HEK293 (cell line): Measurements from ENCODE around the gene CNTNAP1.

Source experiments
- CTCF ChIA-PET: fragments of 350-600 bp; formaldehyde crosslinking; extraction: SDS; loops from one replicate; lab custom pipeline; 2021; ENCODE audit warnings: antibody characterized with exemption; lab: Yijun Ruan, JAX
- POLR2A ChIA-PET: fragments of 300-600 bp; formaldehyde crosslinking; extraction: SDS; loops from one replicate; lab custom pipeline; 2020; ENCODE audit warnings: antibody characterized with exemption, inconsistent platforms; lab: Yijun Ruan, JAX
- H3K27ac ChIP-seq: fragments of 200-500 bp; sonication (Bioruptor generic); 2 replicates; pipeline ENCODE4 v1.5.1; 2014; ENCODE audit warnings: low read depth, low read length, control low read depth, inconsistent platforms; ENCODE audit errors: extremely low read depth
- H3K36me3 ChIP-seq, 2 experiments: fragments of 200-500 bp in 1 of 2; sonication (Bioruptor generic) in 1 of 2; 1 replicate in 1 of 2; 2 replicates in 1 of 2; pipeline ENCODE4 v1.5.1; 2014 to 2017; ENCODE audit warnings: inconsistent platforms in 2 of 2, low read length in 2 of 2; ENCODE audit not compliant: control insufficient read depth in 2 of 2, insufficient read depth in 1 of 2
- H3K4me1 ChIP-seq: fragments of 200-500 bp; sonication (Bioruptor generic); 2 replicates; pipeline ENCODE4 v1.5.1; 2014; ENCODE audit warnings: mild to moderate bottlenecking, low read length, inconsistent platforms; ENCODE audit not compliant: control insufficient read depth, insufficient read depth
- H3K4me3 ChIP-seq: 2 replicates; pipeline ENCODE4 v1.5.1; 2011; ENCODE audit warnings: low read depth, mild to moderate bottlenecking, control low read depth, low read length, moderate library complexity
- H3K9me3 ChIP-seq: fragments of 200-500 bp; sonication (Bioruptor generic); 2 replicates; pipeline ENCODE4 v1.5.1; 2014; ENCODE audit warnings: low read depth, low read length, inconsistent platforms; ENCODE audit not compliant: control insufficient read depth, insufficient read depth
- AEBP2 ChIP-seq: fragments of 450-650 bp; formaldehyde crosslinking; IDR thresholded peaks from 2 replicates; pipeline ENCODE4 v1.5.1; 2016; ENCODE audit warnings: missing biosample characterization, missing genetic modification characterization, borderline replicate concordance
- GLIS1 ChIP-seq: fragments of 450-650 bp; formaldehyde crosslinking; IDR thresholded peaks from 2 replicates; pipeline ENCODE4 v1.5.1; 2016; ENCODE audit warnings: missing biosample characterization, missing genetic modification characterization
- OVOL3 ChIP-seq: fragments of 450-650 bp; formaldehyde crosslinking; IDR thresholded peaks from 2 replicates; pipeline ENCODE4 v1.5.1; 2016; ENCODE audit warnings: missing biosample characterization, missing genetic modification characterization
- ZBTB17 ChIP-seq: fragments of 450-650 bp; formaldehyde crosslinking; IDR thresholded peaks from 2 replicates; pipeline ENCODE4 v1.5.1; 2016; ENCODE audit warnings: missing biosample characterization, missing genetic modification characterization
- ZBTB8A ChIP-seq: fragments of 450-650 bp; formaldehyde crosslinking; IDR thresholded peaks from 2 replicates; pipeline ENCODE4 v1.5.1; 2016; ENCODE audit warnings: missing biosample characterization, missing genetic modification characterization
- ZFP3 ChIP-seq: fragments of 450-650 bp; formaldehyde crosslinking; IDR thresholded peaks from 2 replicates; pipeline ENCODE4 v1.5.1; 2016; ENCODE audit warnings: low read depth, missing biosample characterization, missing genetic modification characterization
- ZNF174 ChIP-seq: fragments of 450-650 bp; formaldehyde crosslinking; IDR thresholded peaks from 2 replicates; pipeline ENCODE4 v1.5.0; 2017; ENCODE audit warnings: missing biosample characterization, mild to moderate bottlenecking, missing genetic modification characterization
- ZNF211 ChIP-seq: fragments of 450-650 bp; formaldehyde crosslinking; IDR thresholded peaks from 2 replicates; pipeline ENCODE4 v1.5.1; 2016; ENCODE audit warnings: low read depth, missing biosample characterization, missing genetic modification characterization
- ZNF292 ChIP-seq: fragments of 450-650 bp; formaldehyde crosslinking; IDR thresholded peaks from 2 replicates; pipeline ENCODE4 v1.5.1; 2016; ENCODE audit warnings: low read depth, missing biosample characterization, missing genetic modification characterization, borderline replicate concordance
- ZNF366 ChIP-seq: fragments of 450-650 bp; formaldehyde crosslinking; conservative IDR thresholded peaks from 2 replicates; pipeline ENCODE4 v1.5.1; 2016; ENCODE audit warnings: missing biosample characterization, missing genetic modification characterization
- ZNF391 ChIP-seq: fragments of 450-650 bp; formaldehyde crosslinking; IDR thresholded peaks from 2 replicates; pipeline ENCODE4 v1.5.1; 2016; ENCODE audit warnings: low read depth, missing biosample characterization, missing genetic modification characterization, borderline replicate concordance
- ZNF394 ChIP-seq: fragments of 450-650 bp; formaldehyde crosslinking; IDR thresholded peaks from 2 replicates; pipeline ENCODE4 v1.5.1; 2016; ENCODE audit warnings: missing biosample characterization, missing genetic modification characterization, mild to moderate bottlenecking, moderate library complexity, borderline replicate concordance
- ZNF561 ChIP-seq: fragments of 450-650 bp; IDR thresholded peaks from 2 replicates; pipeline ENCODE4 v1.5.1; 2018; ENCODE audit warnings: missing biosample characterization, missing genetic modification characterization, borderline replicate concordance
- TF ChIP-seq, protein P1 (sequence below): fragments of 450-650 bp; formaldehyde crosslinking; IDR thresholded peaks from 2 replicates; pipeline ENCODE4 v1.5.1; 2017; ENCODE audit warnings: missing biosample characterization, mild to moderate bottlenecking, missing genetic modification characterization, moderate library complexity
- TF ChIP-seq, protein P2 (sequence below): fragments of 450-650 bp; formaldehyde crosslinking; conservative IDR thresholded peaks from 2 replicates; pipeline ENCODE4 v1.5.1; 2016; ENCODE audit warnings: low read depth, missing biosample characterization, missing genetic modification characterization
- TF ChIP-seq, protein P3 (sequence below): fragments of 450-650 bp; formaldehyde crosslinking; IDR thresholded peaks from 2 replicates; pipeline ENCODE4 v1.5.1; 2017; ENCODE audit warnings: missing biosample characterization, missing genetic modification characterization
- TF ChIP-seq, protein P4 (sequence below): fragments of 450-650 bp; formaldehyde crosslinking; IDR thresholded peaks from 2 replicates; pipeline ENCODE4; 2016; ENCODE audit warnings: missing biosample characterization, missing genetic modification characterization

Gene CNTNAP1

GRCh38 chr17:42686520-42687128, 4.3 kb downstream of the CNTNAP1 start:
- TF ChIP-seq, protein P1, sequence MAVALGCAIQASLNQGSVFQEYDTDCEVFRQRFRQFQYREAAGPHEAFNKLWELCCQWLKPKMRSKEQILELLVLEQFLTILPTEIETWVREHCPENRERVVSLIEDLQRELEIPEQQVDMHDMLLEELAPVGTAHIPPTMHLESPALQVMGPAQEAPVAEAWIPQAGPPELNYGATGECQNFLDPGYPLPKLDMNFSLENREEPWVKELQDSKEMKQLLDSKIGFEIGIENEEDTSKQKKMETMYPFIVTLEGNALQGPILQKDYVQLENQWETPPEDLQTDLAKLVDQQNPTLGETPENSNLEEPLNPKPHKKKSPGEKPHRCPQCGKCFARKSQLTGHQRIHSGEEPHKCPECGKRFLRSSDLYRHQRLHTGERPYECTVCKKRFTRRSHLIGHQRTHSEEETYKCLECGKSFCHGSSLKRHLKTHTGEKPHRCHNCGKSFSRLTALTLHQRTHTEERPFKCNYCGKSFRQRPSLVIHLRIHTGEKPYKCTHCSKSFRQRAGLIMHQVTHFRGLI, result no peak
- TF ChIP-seq ZBTB8A (tag by site-specific recombination) (no peak), OVOL3 (tag by site-specific recombination) (no peak), ZNF394 (tag by site-specific recombination) (no peak), ZNF211 (tag by site-specific recombination) (no peak), ZNF561 (tag by site-specific recombination) (no peak), ZBTB17 (no peak), ZNF292 (tag by site-specific recombination) (no peak), GLIS1 (tag by site-specific recombination) (no peak), ZNF174 (no peak), ZFP3 (tag by site-specific recombination) (no peak), ZNF391 (tag by site-specific recombination) (no peak), ZNF366 (tag by site-specific recombination) (no peak), AEBP2 (tag by site-specific recombination) (no peak)
- TF ChIP-seq, protein P2, sequence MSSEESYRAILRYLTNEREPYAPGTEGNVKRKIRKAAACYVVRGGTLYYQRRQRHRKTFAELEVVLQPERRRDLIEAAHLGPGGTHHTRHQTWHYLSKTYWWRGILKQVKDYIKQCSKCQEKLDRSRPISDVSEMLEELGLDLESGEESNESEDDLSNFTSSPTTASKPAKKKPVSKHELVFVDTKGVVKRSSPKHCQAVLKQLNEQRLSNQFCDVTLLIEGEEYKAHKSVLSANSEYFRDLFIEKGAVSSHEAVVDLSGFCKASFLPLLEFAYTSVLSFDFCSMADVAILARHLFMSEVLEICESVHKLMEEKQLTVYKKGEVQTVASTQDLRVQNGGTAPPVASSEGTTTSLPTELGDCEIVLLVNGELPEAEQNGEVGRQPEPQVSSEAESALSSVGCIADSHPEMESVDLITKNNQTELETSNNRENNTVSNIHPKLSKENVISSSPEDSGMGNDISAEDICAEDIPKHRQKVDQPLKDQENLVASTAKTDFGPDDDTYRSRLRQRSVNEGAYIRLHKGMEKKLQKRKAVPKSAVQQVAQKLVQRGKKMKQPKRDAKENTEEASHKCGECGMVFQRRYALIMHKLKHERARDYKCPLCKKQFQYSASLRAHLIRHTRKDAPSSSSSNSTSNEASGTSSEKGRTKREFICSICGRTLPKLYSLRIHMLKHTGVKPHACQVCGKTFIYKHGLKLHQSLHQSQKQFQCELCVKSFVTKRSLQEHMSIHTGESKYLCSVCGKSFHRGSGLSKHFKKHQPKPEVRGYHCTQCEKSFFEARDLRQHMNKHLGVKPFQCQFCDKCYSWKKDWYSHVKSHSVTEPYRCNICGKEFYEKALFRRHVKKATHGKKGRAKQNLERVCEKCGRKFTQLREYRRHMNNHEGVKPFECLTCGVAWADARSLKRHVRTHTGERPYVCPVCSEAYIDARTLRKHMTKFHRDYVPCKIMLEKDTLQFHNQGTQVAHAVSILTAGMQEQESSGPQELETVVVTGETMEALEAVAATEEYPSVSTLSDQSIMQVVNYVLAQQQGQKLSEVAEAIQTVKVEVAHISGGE (tag by site-specific recombination), result no peak
- TF ChIP-seq, protein P3, sequence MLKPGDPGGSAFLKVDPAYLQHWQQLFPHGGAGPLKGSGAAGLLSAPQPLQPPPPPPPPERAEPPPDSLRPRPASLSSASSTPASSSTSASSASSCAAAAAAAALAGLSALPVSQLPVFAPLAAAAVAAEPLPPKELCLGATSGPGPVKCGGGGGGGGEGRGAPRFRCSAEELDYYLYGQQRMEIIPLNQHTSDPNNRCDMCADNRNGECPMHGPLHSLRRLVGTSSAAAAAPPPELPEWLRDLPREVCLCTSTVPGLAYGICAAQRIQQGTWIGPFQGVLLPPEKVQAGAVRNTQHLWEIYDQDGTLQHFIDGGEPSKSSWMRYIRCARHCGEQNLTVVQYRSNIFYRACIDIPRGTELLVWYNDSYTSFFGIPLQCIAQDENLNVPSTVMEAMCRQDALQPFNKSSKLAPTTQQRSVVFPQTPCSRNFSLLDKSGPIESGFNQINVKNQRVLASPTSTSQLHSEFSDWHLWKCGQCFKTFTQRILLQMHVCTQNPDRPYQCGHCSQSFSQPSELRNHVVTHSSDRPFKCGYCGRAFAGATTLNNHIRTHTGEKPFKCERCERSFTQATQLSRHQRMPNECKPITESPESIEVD, result no peak
- TF ChIP-seq, protein P4, sequence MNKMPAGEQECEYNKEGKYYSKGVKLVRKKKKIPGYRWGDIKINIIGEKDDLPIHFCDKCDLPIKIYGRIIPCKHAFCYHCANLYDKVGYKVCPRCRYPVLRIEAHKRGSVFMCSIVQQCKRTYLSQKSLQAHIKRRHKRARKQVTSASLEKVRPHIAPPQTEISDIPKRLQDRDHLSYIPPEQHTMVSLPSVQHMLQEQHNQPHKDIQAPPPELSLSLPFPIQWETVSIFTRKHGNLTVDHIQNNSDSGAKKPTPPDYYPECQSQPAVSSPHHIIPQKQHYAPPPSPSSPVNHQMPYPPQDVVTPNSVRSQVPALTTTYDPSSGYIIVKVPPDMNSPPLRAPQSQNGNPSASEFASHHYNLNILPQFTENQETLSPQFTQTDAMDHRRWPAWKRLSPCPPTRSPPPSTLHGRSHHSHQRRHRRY (tag by site-specific recombination), result no peak
- Histone ChIP-seq H3K36me3 (peaks cover 4 to 42% of the 10 kb centered on the region in 2 experiments; a peak in 1 of 3 replicates), H3K4me3 (no peak overlapping the region), H3K27ac (no peak overlapping the region), H3K4me1 (peaks cover 7% of the 10 kb centered on the region), H3K9me3 (no peaks in the 10 kb centered on the region)
- ChIA-PET CTCF (interaction anchor here (0.6 to 0.7 kb wide), 2 partner anchors 36 to 257 kb away, joined by 3 to 4 read pairs; no protein-coding TSS in a partner anchor), POLR2A (interaction anchor here (0.8 kb wide), 1 partner anchor 13 kb away, joined by 5 read pairs; no protein-coding TSS in a partner anchor)
